ENCODE results near the gene RDH11. TPM values are rescaled to one million over a fixed set of nuclear protein-coding genes. Genes with fewer than 3 reads are reported as not detected.

The RDH11 gene
- polyA plus RNA-seq, 1 of the 3 experiments (the other 2 are of a cell fraction), result 44.7 TPM

DNA sequence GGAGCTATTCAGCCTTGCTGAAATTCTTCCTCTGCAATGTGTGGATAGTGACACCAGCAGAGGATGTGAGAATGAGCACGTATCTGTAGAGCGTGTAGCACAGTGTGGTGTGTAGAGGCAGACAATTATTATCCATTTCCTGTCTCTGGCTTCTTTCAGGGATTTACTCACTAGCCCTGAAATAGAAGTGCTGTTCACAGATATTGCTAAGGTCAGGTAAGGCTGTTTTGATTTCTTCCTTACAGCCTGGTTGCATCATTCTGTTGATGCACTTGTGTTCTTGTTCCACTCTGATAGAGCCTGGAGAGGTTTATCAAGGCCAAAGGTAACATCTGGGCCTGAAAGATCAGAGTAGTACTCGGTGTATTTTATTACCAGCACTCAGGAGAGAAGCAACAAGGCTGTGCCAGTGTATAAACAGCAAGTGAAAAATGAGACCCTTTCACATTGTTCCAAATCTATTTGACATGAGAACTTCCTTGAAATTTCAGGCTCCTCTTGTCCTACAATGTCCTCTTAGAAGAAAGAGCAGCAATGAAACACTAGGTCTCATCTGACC lies 59.1 kb downstream of the RDH11 start (continued):
- TF ChIP-seq, protein P1, sequence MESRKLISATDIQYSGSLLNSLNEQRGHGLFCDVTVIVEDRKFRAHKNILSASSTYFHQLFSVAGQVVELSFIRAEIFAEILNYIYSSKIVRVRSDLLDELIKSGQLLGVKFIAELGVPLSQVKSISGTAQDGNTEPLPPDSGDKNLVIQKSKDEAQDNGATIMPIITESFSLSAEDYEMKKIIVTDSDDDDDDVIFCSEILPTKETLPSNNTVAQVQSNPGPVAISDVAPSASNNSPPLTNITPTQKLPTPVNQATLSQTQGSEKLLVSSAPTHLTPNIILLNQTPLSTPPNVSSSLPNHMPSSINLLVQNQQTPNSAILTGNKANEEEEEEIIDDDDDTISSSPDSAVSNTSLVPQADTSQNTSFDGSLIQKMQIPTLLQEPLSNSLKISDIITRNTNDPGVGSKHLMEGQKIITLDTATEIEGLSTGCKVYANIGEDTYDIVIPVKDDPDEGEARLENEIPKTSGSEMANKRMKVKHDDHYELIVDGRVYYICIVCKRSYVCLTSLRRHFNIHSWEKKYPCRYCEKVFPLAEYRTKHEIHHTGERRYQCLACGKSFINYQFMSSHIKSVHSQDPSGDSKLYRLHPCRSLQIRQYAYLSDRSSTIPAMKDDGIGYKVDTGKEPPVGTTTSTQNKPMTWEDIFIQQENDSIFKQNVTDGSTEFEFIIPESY (IDR thresholded peaks at IDR 0.05; ENCODE audit: borderline replicate concordance, low read depth), result no peak
- TF ChIP-seq EZH2phosphoT487 (IDR thresholded peaks at IDR 0.05; ENCODE audit: borderline replicate concordance, low read depth), result no peak

- CTCF ChIA-PET, result interaction anchor here (0.8 to 1.7 kb wide), 3 partner anchors 15 to 206 kb away, joined by 3 to 4 read pairs (median 3); no protein-coding TSS in a partner anchor
- no peaks in the 10 kb centered on the region for H3F3A ChIP-seq (replicated peaks; ENCODE audit: insufficient read depth)
Observed at GRCh38 chr14:67633451-67634147, 62.0 kb downstream of the RDH11 start.

More at GRCh38 chr14:67633451-67634147, 62.0 kb downstream of the RDH11 start:
- no peak overlapping the region for H3K9ac ChIP-seq
- no peak overlapping the region for H3K4me3 ChIP-seq (ENCODE audit: low read depth in 2 of 2, low read length in 1 of 2)
- H3K4me1 ChIP-seq (ENCODE audit: control insufficient read depth in 1 of 2, insufficient read depth in 2 of 2, low read depth in 1 of 2, low read length in 1 of 2), result no peaks in the 10 kb centered on the region
- H3K9me2 ChIP-seq, result no peaks in the 10 kb centered on the region
- H3K36me3 ChIP-seq (replicated peaks in 1 of 2; ENCODE audit: control insufficient read depth in 1 of 2, insufficient read depth in 2 of 2, low read length in 1 of 2), result no peaks in the 10 kb centered on the region
- H3K9me3 ChIP-seq, result no peaks in the 10 kb centered on the region
- 84% methylated on average over 5 of the region's 5 CpGs for WGBS (ENCODE audit: low lambda C conversion rate)
- H3K27me3 ChIP-seq (ENCODE audit: insufficient read depth), result no peaks in the 10 kb centered on the region
- no peak overlapping the region for H3K27ac ChIP-seq (ENCODE audit: low read depth in 2 of 2, low read length in 1 of 2)
- no peak for DNase-seq
- H3K4me2 ChIP-seq, result no peak overlapping the region
- H2AFZ ChIP-seq (ENCODE audit: low read depth), result no peak overlapping the region
- POLR2A ChIA-PET, result no interaction called here
- no peaks in the 10 kb centered on the region for H4K20me1 ChIP-seq (ENCODE audit: insufficient read depth)
- TF ChIP-seq FOSL2 (IDR thresholded peaks at IDR 0.05; ENCODE audit: borderline replicate concordance, low read depth), result no peak
- TF ChIP-seq RCOR1 (IDR thresholded peaks at IDR 0.05; ENCODE audit: low read length), result no peak
- TF ChIP-seq, protein P2, sequence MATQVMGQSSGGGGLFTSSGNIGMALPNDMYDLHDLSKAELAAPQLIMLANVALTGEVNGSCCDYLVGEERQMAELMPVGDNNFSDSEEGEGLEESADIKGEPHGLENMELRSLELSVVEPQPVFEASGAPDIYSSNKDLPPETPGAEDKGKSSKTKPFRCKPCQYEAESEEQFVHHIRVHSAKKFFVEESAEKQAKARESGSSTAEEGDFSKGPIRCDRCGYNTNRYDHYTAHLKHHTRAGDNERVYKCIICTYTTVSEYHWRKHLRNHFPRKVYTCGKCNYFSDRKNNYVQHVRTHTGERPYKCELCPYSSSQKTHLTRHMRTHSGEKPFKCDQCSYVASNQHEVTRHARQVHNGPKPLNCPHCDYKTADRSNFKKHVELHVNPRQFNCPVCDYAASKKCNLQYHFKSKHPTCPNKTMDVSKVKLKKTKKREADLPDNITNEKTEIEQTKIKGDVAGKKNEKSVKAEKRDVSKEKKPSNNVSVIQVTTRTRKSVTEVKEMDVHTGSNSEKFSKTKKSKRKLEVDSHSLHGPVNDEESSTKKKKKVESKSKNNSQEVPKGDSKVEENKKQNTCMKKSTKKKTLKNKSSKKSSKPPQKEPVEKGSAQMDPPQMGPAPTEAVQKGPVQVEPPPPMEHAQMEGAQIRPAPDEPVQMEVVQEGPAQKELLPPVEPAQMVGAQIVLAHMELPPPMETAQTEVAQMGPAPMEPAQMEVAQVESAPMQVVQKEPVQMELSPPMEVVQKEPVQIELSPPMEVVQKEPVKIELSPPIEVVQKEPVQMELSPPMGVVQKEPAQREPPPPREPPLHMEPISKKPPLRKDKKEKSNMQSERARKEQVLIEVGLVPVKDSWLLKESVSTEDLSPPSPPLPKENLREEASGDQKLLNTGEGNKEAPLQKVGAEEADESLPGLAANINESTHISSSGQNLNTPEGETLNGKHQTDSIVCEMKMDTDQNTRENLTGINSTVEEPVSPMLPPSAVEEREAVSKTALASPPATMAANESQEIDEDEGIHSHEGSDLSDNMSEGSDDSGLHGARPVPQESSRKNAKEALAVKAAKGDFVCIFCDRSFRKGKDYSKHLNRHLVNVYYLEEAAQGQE (IDR thresholded peaks at IDR 0.05; ENCODE audit: low read depth, low read length), result no peak
- no peak for TF ChIP-seq YY1 (IDR thresholded peaks at IDR 0.05; ENCODE audit: low read depth)
- TF ChIP-seq, protein P3, sequence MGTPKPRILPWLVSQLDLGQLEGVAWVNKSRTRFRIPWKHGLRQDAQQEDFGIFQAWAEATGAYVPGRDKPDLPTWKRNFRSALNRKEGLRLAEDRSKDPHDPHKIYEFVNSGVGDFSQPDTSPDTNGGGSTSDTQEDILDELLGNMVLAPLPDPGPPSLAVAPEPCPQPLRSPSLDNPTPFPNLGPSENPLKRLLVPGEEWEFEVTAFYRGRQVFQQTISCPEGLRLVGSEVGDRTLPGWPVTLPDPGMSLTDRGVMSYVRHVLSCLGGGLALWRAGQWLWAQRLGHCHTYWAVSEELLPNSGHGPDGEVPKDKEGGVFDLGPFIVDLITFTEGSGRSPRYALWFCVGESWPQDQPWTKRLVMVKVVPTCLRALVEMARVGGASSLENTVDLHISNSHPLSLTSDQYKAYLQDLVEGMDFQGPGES (IDR thresholded peaks at IDR 0.05; ENCODE audit: low read depth, low read length), result no peak
- no peak for TF ChIP-seq RFX5 (IDR thresholded peaks at IDR 0.05; ENCODE audit: low read length)
- no peak for TF ChIP-seq FOXM1 (IDR thresholded peaks at IDR 0.05; ENCODE audit: low read depth)
- no peak for TF ChIP-seq RXRA (IDR thresholded peaks at IDR 0.05; ENCODE audit: borderline replicate concordance, low read depth)
- TF ChIP-seq NFIC (IDR thresholded peaks at IDR 0.05; ENCODE audit: borderline replicate concordance), result no peak
- no peak for TF ChIP-seq GATA2 (CRISPR knock-in tag; IDR thresholded peaks at IDR 0.05)
- no peak for TF ChIP-seq EP300 (IDR thresholded peaks at IDR 0.05; ENCODE audit: borderline replicate concordance in 1 of 2, low read depth in 1 of 2, low read length in 1 of 2)
- TF ChIP-seq USF1 (IDR thresholded peaks at IDR 0.05; ENCODE audit: borderline replicate concordance, low read depth), result no peak
- TF ChIP-seq FOXJ3 (CRISPR knock-in tag; IDR thresholded peaks at IDR 0.05), result no peak
- no peak for TF ChIP-seq EZH2phosphoT487 (IDR thresholded peaks at IDR 0.05; ENCODE audit: borderline replicate concordance, low read depth)
- TF ChIP-seq CHD2 (IDR thresholded peaks at IDR 0.05; ENCODE audit: low read length, partially characterized antibody), result no peak
- TF ChIP-seq, protein P4, sequence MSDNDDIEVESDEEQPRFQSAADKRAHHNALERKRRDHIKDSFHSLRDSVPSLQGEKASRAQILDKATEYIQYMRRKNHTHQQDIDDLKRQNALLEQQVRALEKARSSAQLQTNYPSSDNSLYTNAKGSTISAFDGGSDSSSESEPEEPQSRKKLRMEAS (IDR thresholded peaks at IDR 0.05; ENCODE audit: low read depth), result no peak
- TF ChIP-seq POLR2AphosphoS5 (IDR thresholded peaks at IDR 0.05; ENCODE audit: low read depth, low read length), result no peak
- no peak for TF ChIP-seq USF2 (IDR thresholded peaks at IDR 0.05; ENCODE audit: borderline replicate concordance, low read depth, low read length)
- no peak for TF ChIP-seq TCF12 (IDR thresholded peaks at IDR 0.05)
- no peaks in the 10 kb centered on the region for H3K79me2 ChIP-seq (ENCODE audit: insufficient read depth)

Data from SK-N-SH (cell line).